ENCODE data around the gene ITPR3.

- TF ChIP-seq REST (IDR thresholded peaks at IDR 0.05; ENCODE audit: low read depth): no peak
- no peak for TF ChIP-seq FOXM1 (IDR thresholded peaks at IDR 0.05; ENCODE audit: borderline replicate concordance, low read depth)
- TF ChIP-seq YY1 (IDR thresholded peaks at IDR 0.05; ENCODE audit: low read depth): no peak
- TF ChIP-seq EGR1 (IDR thresholded peaks at IDR 0.05): no peak
- no peak for TF ChIP-seq CREB1 (IDR thresholded peaks at IDR 0.05; ENCODE audit: low read depth)
- TF ChIP-seq TCF12 (IDR thresholded peaks at IDR 0.05; ENCODE audit: low read depth): no peak
These were observed 13.3 kb upstream of the ITPR3 start for GRCh38 chr6:33607784-33608161.

Data from Ishikawa (cell line).